H1 (cell line): ENCODE data around the gene SLC5A12. TPM values are rescaled to one million over a fixed set of nuclear protein-coding genes. Genes with fewer than 3 reads are reported as not detected.

ENCODE experiments used
- CTCF ChIA-PET: fragments of 300-600 bp; sonication (Branson Sonifier 250); formaldehyde crosslinking; loops from one replicate; lab custom pipeline; 2021; ENCODE audit not compliant: partially characterized antibody; lab: Charles Lee
- POLR2A ChIA-PET: fragments of 300-600 bp; sonication (Branson Sonifier 250); formaldehyde crosslinking; loops from one replicate; lab custom pipeline; 2021; ENCODE audit warnings: inconsistent platforms; ENCODE audit not compliant: partially characterized antibody; lab: Charles Lee
- DNase-seq, 2 experiments: peaks; one replicate each; pipeline versions ENCODE4 v3.0.0 to v3.0.0-alpha.2; 2010 to 2022; ENCODE audit warnings: low spot score in 2 of 2, low read depth in 1 of 2, mixed read lengths in 1 of 2
- FAIRE-seq: peaks from 2 replicates; lab custom pipeline; 2011; peaks lifted over from hg19 to GRCh38; lab: Jason Lieb, UNC
- H2AFZ ChIP-seq: 2 replicates; pipeline ENCODE4 v1.8.1; 2012; ENCODE audit warnings: low read length, inconsistent platforms
- H2AK5ac ChIP-seq: 2 replicates; pipeline ENCODE4 v1.6.1; 2013; ENCODE audit warnings: low read depth, low read length
- H2BK120ac ChIP-seq: replicated peaks from 2 replicates; pipeline ENCODE3; 2013; ENCODE audit warnings: low read depth, low read length, inconsistent platforms
- H2BK12ac ChIP-seq: 2 replicates; pipeline ENCODE4 v1.6.1; 2013; ENCODE audit warnings: low read depth, low read length
- H2BK15ac ChIP-seq: 2 replicates; pipeline ENCODE4 v1.6.1; 2013; ENCODE audit warnings: low read length
- H2BK20ac ChIP-seq: 2 replicates; pipeline ENCODE4 v1.6.1; 2013; ENCODE audit warnings: low read length
- H2BK5ac ChIP-seq: 2 replicates; pipeline ENCODE4 v1.6.1; 2013; ENCODE audit warnings: low read depth, low read length
- H3K14ac ChIP-seq: 2 replicates; pipeline ENCODE4 v1.6.1; 2013; ENCODE audit warnings: inconsistent platforms; ENCODE audit not compliant: insufficient read length
- H3K18ac ChIP-seq: 2 replicates; pipeline ENCODE4 v1.6.1; 2013; ENCODE audit warnings: low read length; ENCODE audit errors: extremely low read depth
- H3K23ac ChIP-seq: 2 replicates; pipeline ENCODE4 v1.6.1; 2013; ENCODE audit warnings: inconsistent platforms; ENCODE audit not compliant: insufficient read length
- H3K23me2 ChIP-seq: 2 replicates; pipeline ENCODE4 v1.6.1; 2013; ENCODE audit warnings: low read depth, low read length
- H3K27ac ChIP-seq: 2 replicates; pipeline ENCODE4 v1.6.1; 2011; ENCODE audit warnings: low read depth, low read length, inconsistent platforms
- H3K27me3 ChIP-seq, 4 experiments: replicated peaks in 1 of 4; 1 replicate in 1 of 4; 2 replicates in 3 of 4; pipeline versions ENCODE4 v1.6.1 to v1.8.1; 2011 to 2013; ENCODE audit warnings: low read length in 3 of 4, mild to moderate bottlenecking in 3 of 4, inconsistent platforms in 2 of 4, mixed read lengths in 2 of 4, moderate library complexity in 1 of 4; ENCODE audit not compliant: control insufficient read depth in 3 of 4, insufficient read depth in 3 of 4; ENCODE audit errors: extremely low read depth in 1 of 4
- H3K36me3 ChIP-seq, 4 experiments: 2 replicates each; pipeline versions ENCODE4 v1.6.1 to v1.8.1; 2011 to 2013; ENCODE audit warnings: mild to moderate bottlenecking in 4 of 4, low read length in 3 of 4, moderate library complexity in 2 of 4, control low read depth in 1 of 4, inconsistent platforms in 1 of 4; ENCODE audit not compliant: insufficient read depth in 4 of 4, control insufficient read depth in 2 of 4
- H3K4ac ChIP-seq: replicated peaks from 2 replicates; pipeline ENCODE3; 2013; ENCODE audit warnings: low read length, low read depth, mixed read lengths, inconsistent platforms; ENCODE audit not compliant: insufficient read length
- H3K4me1 ChIP-seq, 4 experiments: replicated peaks in 1 of 4; 1 replicate in 1 of 4; 2 replicates in 3 of 4; pipeline versions ENCODE4 v1.6.1 to v1.8.1; 2011 to 2013; ENCODE audit warnings: low read length in 3 of 4, inconsistent platforms in 2 of 4, mixed read lengths in 1 of 4; ENCODE audit not compliant: insufficient read depth in 4 of 4, control insufficient read depth in 3 of 4
- H3K4me2 ChIP-seq, 2 experiments: 2 replicates each; pipeline versions ENCODE4 v1.6.1 to v1.8.1; 2011 to 2013; ENCODE audit warnings: low read depth in 2 of 2, low read length in 2 of 2, control low read depth in 1 of 2, inconsistent platforms in 1 of 2, mild to moderate bottlenecking in 1 of 2; ENCODE audit not compliant: insufficient read depth in 1 of 2
- H3K4me3 ChIP-seq, 4 experiments: fragments of 200-600, 300-600 bp in 1 of 4; sonication (generic), shearing (Covaris generic), sonication (Bioruptor Twin) in 1 of 4; 2 replicates each; pipeline versions ENCODE4 v1.5.1 to v1.8.1; 2011 to 2016; ENCODE audit warnings: low read length in 4 of 4, low read depth in 3 of 4, control low read depth in 2 of 4, inconsistent platforms in 2 of 4, mild to moderate bottlenecking in 2 of 4, mixed read lengths in 1 of 4, moderate library complexity in 1 of 4; ENCODE audit not compliant: insufficient read depth in 2 of 4; ENCODE audit errors: extremely low read depth in 1 of 4
- H3K56ac ChIP-seq: replicated peaks from 2 replicates; pipeline ENCODE3; 2013; ENCODE audit warnings: low read depth, mild to moderate bottlenecking, mixed read lengths, low read length, inconsistent platforms; ENCODE audit not compliant: insufficient read length
- H3K79me1 ChIP-seq: 2 replicates; pipeline ENCODE4 v1.6.1; 2013; ENCODE audit warnings: low read depth, low read length, control low read depth
- H3K79me2 ChIP-seq, 2 experiments: 2 replicates each; pipeline versions ENCODE4 v1.6.1 to v1.8.1; 2012 to 2013; ENCODE audit warnings: low read length in 2 of 2, mild to moderate bottlenecking in 2 of 2, inconsistent platforms in 1 of 2; ENCODE audit not compliant: insufficient read depth in 2 of 2, control insufficient read depth in 1 of 2
- H3K9ac ChIP-seq, 4 experiments: replicated peaks in 1 of 4; 1 replicate in 1 of 4; 2 replicates in 3 of 4; pipeline versions ENCODE4 v1.6.1 to v1.8.1; 2011 to 2013; ENCODE audit warnings: low read depth in 3 of 4, low read length in 3 of 4, control low read depth in 2 of 4, mild to moderate bottlenecking in 2 of 4, moderate library complexity in 2 of 4, inconsistent platforms in 1 of 4; ENCODE audit errors: extremely low read depth in 1 of 4
- H3K9me3 ChIP-seq, 2 experiments: 2 replicates each; pipeline versions ENCODE4 v1.6.1 to v1.8.1; 2012 to 2013; ENCODE audit warnings: mild to moderate bottlenecking in 2 of 2, moderate library complexity in 2 of 2, control low read depth in 1 of 2, inconsistent platforms in 1 of 2, low read depth in 1 of 2, low read length in 1 of 2, mixed read lengths in 1 of 2; ENCODE audit not compliant: insufficient read depth in 2 of 2
- H4K20me1 ChIP-seq, 2 experiments: replicated peaks in 1 of 2; 2 replicates each; pipeline versions ENCODE3 to v1.8.1; 2011 to 2013; ENCODE audit warnings: inconsistent platforms in 2 of 2, low read length in 2 of 2, mild to moderate bottlenecking in 1 of 2; ENCODE audit not compliant: insufficient read depth in 2 of 2, control insufficient read depth in 1 of 2
- H4K5ac ChIP-seq: 2 replicates; pipeline ENCODE4 v1.6.1; 2013; ENCODE audit warnings: low read length, low read depth, mixed read lengths, inconsistent platforms; ENCODE audit not compliant: insufficient read length
- H4K8ac ChIP-seq: 2 replicates; pipeline ENCODE4 v1.8.0; 2013; ENCODE audit warnings: mild to moderate bottlenecking, moderate library complexity, low read length, inconsistent platforms; ENCODE audit not compliant: insufficient read depth; ENCODE audit errors: extremely low read depth
- H4K91ac ChIP-seq: replicated peaks from 2 replicates; pipeline ENCODE3; 2013; ENCODE audit warnings: low read length, mixed read lengths, inconsistent platforms; ENCODE audit not compliant: insufficient read length
- BRCA1 ChIP-seq: IDR thresholded peaks from 2 replicates; pipeline ENCODE4 v1.6.1; 2012; ENCODE audit warnings: low read depth, low read length, improper control_type of control experiment
- KDM4A ChIP-seq: IDR thresholded peaks from one replicate; pipeline ENCODE4 v1.7.1; 2012; ENCODE audit warnings: low read depth, mild to moderate bottlenecking, moderate library complexity, low read length, inconsistent platforms; ENCODE audit not compliant: severe bottlenecking
- POLR2A ChIP-seq, 2 experiments: IDR thresholded peaks; 1 replicate in 1 of 2; 2 replicates in 1 of 2; pipeline ENCODE4 v1.6.1; 2011; ENCODE audit warnings: low read depth in 2 of 2, low read length in 2 of 2, mild to moderate bottlenecking in 2 of 2; ENCODE audit errors: control extremely low read depth in 1 of 2
- RAD21 ChIP-seq, 2 experiments: IDR thresholded peaks in 1 of 2; conservative IDR thresholded peaks in 1 of 2; 2 replicates each; pipeline ENCODE4 v1.6.1; 2011; ENCODE audit warnings: low read depth in 2 of 2, low read length in 2 of 2, improper control_type of control experiment in 1 of 2, inconsistent platforms in 1 of 2, mild to moderate bottlenecking in 1 of 2, moderate library complexity in 1 of 2
- RBBP5 ChIP-seq: IDR thresholded peaks from 2 replicates; pipeline ENCODE4 v1.7.1; 2012; ENCODE audit warnings: low read depth, mild to moderate bottlenecking, inconsistent platforms, low read length, moderate library complexity, borderline replicate concordance
- SIX5 ChIP-seq: IDR thresholded peaks from 2 replicates; pipeline ENCODE4 v1.6.1; 2011; ENCODE audit warnings: mild to moderate bottlenecking, low read depth, low read length
- TAF1 ChIP-seq: IDR thresholded peaks from 2 replicates; pipeline ENCODE4 v1.6.1; 2011; ENCODE audit warnings: mild to moderate bottlenecking, low read depth, low read length
- WGBS, 2 experiments: shearing (Covaris generic) in 1 of 2; methylation state at CpG; one replicate each; pipeline versions ENCODE4 v1.1.6 to v1.1.7; 2013 to 2015; ENCODE audit warnings: low lambda C conversion rate in 2 of 2, mixed read lengths in 2 of 2, inconsistent platforms in 1 of 2, low coverage in 1 of 2, missing lambda C conversion rate in 1 of 2; ENCODE audit not compliant: insufficient replicate concordance in 2 of 2, insufficient coverage in 1 of 2, insufficient read length in 1 of 2; ENCODE audit errors: extremely low coverage in 1 of 2, missing lambda C conversion rate in 1 of 2; 5-methylcytosine and 5-hydroxymethylcytosine counted together
- long read RNA-seq, 2 experiments: library from RNA in 1 of 2; library from capped mRNA in 1 of 2; stranded (forward); transcript quantifications; one replicate each; pipeline ENCODE4 v2.0.0, GENCODE V29; 2021; ENCODE audit warnings: inconsistent platforms in 1 of 2
- polyA minus RNA-seq, 3 experiments: library from RNA; depleted of rRNA, polyadenylated mRNA; stranded (reverse); fragments of >200 nt; gene quantifications; 1 replicate in 2 of 3; 2 replicates in 1 of 3; pipeline ENCODE4 v1.2.3, GENCODE V29; 2011
- polyA plus RNA-seq, 7 experiments: library from polyadenylated mRNA; depleted of rRNA in 3 of 7; stranded (reverse) in 5 of 7; unstranded in 2 of 7; fragments of >200 nt in 5 of 7; fragments of 200-250 nt in 2 of 7; gene quantifications; 1 replicate in 5 of 7; 2 replicates in 1 of 7; 4 replicates in 1 of 7; pipeline versions ENCODE4 v1.2.1 to v1.2.3, GENCODE V29; 2011 to 2013; ENCODE audit warnings: missing spikeins in 2 of 7, mixed read lengths in 2 of 7
- total RNA-seq: library from RNA; stranded (reverse); fragmentation: NEBNext Ultra II Directional; extraction: Animal tissue kit (Norgen Biotek cat#: 25700); gene quantifications from 2 replicates; pipeline ENCODE4 v1.2.1, GENCODE V29; 2021
- TF ChIP-seq, protein P1 (sequence below): IDR thresholded peaks from 2 replicates; pipeline ENCODE4 v1.6.1; 2011; ENCODE audit warnings: low read depth, mild to moderate bottlenecking, low read length; ENCODE audit not compliant: insufficient read depth

Gene SLC5A12, protein sequence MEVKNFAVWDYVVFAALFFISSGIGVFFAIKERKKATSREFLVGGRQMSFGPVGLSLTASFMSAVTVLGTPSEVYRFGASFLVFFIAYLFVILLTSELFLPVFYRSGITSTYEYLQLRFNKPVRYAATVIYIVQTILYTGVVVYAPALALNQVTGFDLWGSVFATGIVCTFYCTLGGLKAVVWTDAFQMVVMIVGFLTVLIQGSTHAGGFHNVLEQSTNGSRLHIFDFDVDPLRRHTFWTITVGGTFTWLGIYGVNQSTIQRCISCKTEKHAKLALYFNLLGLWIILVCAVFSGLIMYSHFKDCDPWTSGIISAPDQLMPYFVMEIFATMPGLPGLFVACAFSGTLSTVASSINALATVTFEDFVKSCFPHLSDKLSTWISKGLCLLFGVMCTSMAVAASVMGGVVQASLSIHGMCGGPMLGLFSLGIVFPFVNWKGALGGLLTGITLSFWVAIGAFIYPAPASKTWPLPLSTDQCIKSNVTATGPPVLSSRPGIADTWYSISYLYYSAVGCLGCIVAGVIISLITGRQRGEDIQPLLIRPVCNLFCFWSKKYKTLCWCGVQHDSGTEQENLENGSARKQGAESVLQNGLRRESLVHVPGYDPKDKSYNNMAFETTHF
- 1.4 and 1.5 TPM in 2 replicates for total RNA-seq
- polyA plus RNA-seq (2011; rRNA removed) = 0.96 and 1.3 TPM in 2 replicates
- 1.2 TPM for polyA plus RNA-seq (2011; cell fraction: cytosol; rRNA removed)
- 2.3 TPM for polyA plus RNA-seq (2011; cell fraction: nucleus; rRNA removed)
- 0.51 to 1.3 TPM (median 0.97 TPM) in 4 replicates for polyA plus RNA-seq (2012, experiment 1 of 2)
- polyA plus RNA-seq (2012, experiment 2 of 2) = 0.09 TPM
- polyA plus RNA-seq (2013, experiment 1 of 2) = 1.1 TPM
- polyA plus RNA-seq (2013, experiment 2 of 2) = 1.0 TPM
- 3.0 and 3.3 TPM in 2 replicates for polyA minus RNA-seq (2011; rRNA and poly(A)+ RNA removed)
- 0.37 TPM for polyA minus RNA-seq (2011; cell fraction: cytosol; rRNA and poly(A)+ RNA removed)
- 5.5 TPM for polyA minus RNA-seq (2011; cell fraction: nucleus; rRNA and poly(A)+ RNA removed)
- long read RNA-seq, experiment 1, partial matches to known transcripts = 0 of 4 reads
- long read RNA-seq, experiment 1, other reads (novel, unspliced or antisense) = 4 of 4 reads
- long read RNA-seq, experiment 2 = 0 reads

DNA sequence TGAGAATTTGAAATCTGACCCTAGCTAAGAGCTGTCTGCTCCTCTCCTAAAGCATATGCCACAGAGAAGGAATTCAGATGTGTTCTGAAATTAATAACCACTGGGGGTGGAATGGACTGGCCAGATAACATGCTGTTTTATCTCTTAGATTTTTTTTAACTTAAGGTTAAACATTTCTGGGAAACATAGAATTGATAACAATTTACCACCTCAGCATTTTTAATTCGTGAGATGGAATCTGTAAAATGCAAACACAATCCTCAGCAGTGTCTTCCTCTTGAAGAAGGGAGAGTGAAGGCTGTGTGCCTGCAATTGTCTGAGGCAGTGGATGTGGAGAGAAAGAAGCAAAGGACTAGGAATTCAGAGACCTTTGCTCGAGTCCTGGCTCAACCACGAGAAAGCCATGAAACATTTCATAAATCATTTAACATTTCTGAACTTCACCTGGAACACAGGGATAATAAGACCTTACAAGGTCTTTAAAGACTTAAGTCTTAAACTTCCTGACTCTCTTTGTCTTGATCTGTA, at the start of gene SLC5A12:
TSS of gene SLC5A12 (minus strand) at position 113 of the 528 bp plus-strand sequence. CDS start 346 bp downstream, outside the sequence.
- Histone ChIP-seq H3K79me1 (no peaks in the 10 kb centered on the region), H3K4me1 (no peaks in the 10 kb centered on the region), H3K27ac (no peak within 1 kb of the TSS), H3K4me3 (no peak within 1 kb of the TSS), H3K9ac (no peak within 1 kb of the TSS), H3K14ac (no peak within 1 kb of the TSS), H2AFZ (no peak within 1 kb of the TSS), H2AK5ac (no peak within 1 kb of the TSS), H4K20me1 (no peaks in the 10 kb centered on the region), H2BK12ac (no peak within 1 kb of the TSS), H3K23me2 (no peaks in the 10 kb centered on the region), H3K27me3 (peaks cover 0 to 1% (median 0%) of the 10 kb centered on the region in 4 experiments; a peak in 1 of 7 replicates), H3K4ac (no peak within 1 kb of the TSS), H4K8ac (no peak within 1 kb of the TSS), H2BK5ac (no peak within 1 kb of the TSS), H2BK20ac (no peak within 1 kb of the TSS), H3K18ac (no peak within 1 kb of the TSS), H4K5ac (no peak within 1 kb of the TSS), H3K56ac (no peak within 1 kb of the TSS), H3K4me2 (no peak within 1 kb of the TSS), H4K91ac (no peak within 1 kb of the TSS), H2BK15ac (no peak within 1 kb of the TSS), H3K9me3 (no peaks in the 10 kb centered on the region), H3K79me2 (no peaks in the 10 kb centered on the region), H2BK120ac (no peak within 1 kb of the TSS), H3K36me3 (no peaks in the 10 kb centered on the region), H3K23ac (no peak within 1 kb of the TSS)
- ChIA-PET POLR2A (no interaction called here), CTCF (interaction anchor here (1.1 to 1.7 kb wide), 2 partner anchors 425 to 436 kb away, joined by 4 to 5 read pairs; no protein-coding TSS in a partner anchor)
- DNase-seq (no peak), FAIRE-seq (no peak)
- TF ChIP-seq SIX5 (no peak), TAF1 (no peak), BRCA1 (no peak), KDM4A (no peak), POLR2A (IDR thresholded peaks at IDR 0.05; ENCODE audit: control extremely low read depth in 1 of 2, low read depth in 2 of 2, low read length in 2 of 2) (no peak), RBBP5 (no peak), RAD21 (IDR thresholded peaks at IDR 0.05 in 1 of 2, conservative IDR thresholded peaks at IDR 0.05 in 1 of 2; ENCODE audit: low read depth in 2 of 2, low read length in 2 of 2) (no peak)
- TF ChIP-seq, protein P1, sequence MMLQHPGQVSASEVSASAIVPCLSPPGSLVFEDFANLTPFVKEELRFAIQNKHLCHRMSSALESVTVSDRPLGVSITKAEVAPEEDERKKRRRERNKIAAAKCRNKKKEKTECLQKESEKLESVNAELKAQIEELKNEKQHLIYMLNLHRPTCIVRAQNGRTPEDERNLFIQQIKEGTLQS = no peak
- WGBS, 2 experiments = 86% methylated on average over 3 of the region's 3 CpGs; no CpG with 5 or more reads in 1 of the 2 experiments
